ENCODE results near the gene ETFBKMT. TPM values are rescaled to one million over a fixed set of nuclear protein-coding genes. Genes with fewer than 3 reads are reported as not detected.

ETFBKMT gene
- total and polyA plus RNA-seq, 2 of the 13 experiments (the other 11 are each of a cell fraction or from before 2014, with no cell fraction given), result 0.62 to 0.93 TPM

DNA sequence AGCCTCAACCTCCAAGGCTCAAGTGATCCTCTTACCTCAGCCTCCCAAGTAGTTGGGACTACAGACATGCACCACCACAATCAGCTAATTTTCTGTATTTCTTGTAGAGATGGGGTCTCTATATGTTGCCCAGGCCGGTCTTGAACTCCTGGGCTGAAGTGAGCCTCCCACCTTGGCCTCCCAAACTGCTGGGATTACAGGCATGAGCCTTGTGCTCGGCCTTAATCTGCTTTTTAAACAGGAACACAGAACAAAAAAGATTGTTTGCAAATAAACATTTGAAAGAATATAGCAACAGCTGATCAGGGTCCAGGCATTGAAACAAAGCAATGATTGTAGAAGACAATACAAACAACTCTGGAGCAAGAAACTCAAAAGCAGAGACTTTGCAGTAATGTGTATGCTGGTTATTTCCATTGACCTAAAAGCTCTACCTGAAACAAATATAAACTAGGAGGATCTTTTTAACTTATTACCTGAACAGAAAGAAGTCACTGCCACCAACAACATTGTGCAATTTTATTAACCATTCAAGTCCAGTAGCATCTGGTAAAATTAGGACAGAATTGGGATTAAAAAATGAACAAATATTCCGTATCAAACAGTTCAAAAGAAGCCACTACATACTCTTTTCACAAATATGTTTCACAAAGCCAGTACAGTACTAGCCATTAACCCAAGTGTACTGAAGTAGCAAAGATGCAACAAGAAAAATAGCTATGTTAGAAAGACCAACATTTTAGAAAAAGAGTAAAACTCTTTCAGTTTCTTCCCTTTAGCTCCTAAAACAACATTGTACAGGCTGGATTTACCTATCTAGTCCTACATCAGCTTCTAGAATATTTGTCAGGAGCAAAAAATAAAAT, 55.2 kb downstream of the ETFBKMT start:
- FAIRE-seq, result no peak
- ChIA-PET CTCF (ENCODE audit: low intra/inter-chr PET ratio, low total read pairs) (no interaction called here), POLR2A (interaction anchor here (1.2 to 2.7 kb wide), 5 partner anchors 14 to 245 kb away, joined by 5 to 21 read pairs (median 6); partner anchors contain the start of genes AMN1 and RESF1)
- peak; percentile 50 for DNase-seq (ENCODE audit: low spot score)
- peak overlapping the region in 2 of 3 experiments; percentile 7 to 26; a peak in 1 of 6 replicates for H3K4me3 ChIP-seq (replicated peaks in 1 of 3; ENCODE audit: insufficient read depth in 1 of 3, low read depth in 2 of 3, low read length in 3 of 3)
- H3K27ac ChIP-seq (ENCODE audit: extremely low read length, insufficient read depth, low read length), result peak overlapping the region; percentile 82
- no peaks in the 10 kb centered on the region for H3K36me3 ChIP-seq (replicated peaks in 1 of 2; ENCODE audit: control insufficient read depth in 1 of 2, insufficient read depth in 2 of 2, low read length in 2 of 2)
- H4K20me1 ChIP-seq (ENCODE audit: insufficient read depth, low read length), result no peaks in the 10 kb centered on the region
- H3K79me2 ChIP-seq (ENCODE audit: insufficient read depth, low read length), result no peaks in the 10 kb centered on the region
- 52% methylated on average over 3 of the region's 3 CpGs for WGBS (ENCODE audit: low lambda C conversion rate)
- H3K4me1 ChIP-seq (ENCODE audit: insufficient read depth, low read length), result peaks cover 22% of the 10 kb centered on the region
- peak overlapping the region; percentile 60 for H3K4me2 ChIP-seq (ENCODE audit: low read depth, low read length)
- in situ Hi-C loops (cut with HindIII; ENCODE audit: extremely low pct_ligation_motif_present, low pct_unique_long_range_greater_than_20kb), result no loop called here
- BruUV-seq (replicated peaks), result TSS peak; percentile 51
- H2AFZ ChIP-seq (ENCODE audit: low read length), result peak overlapping the region; percentile 4
- H3K9me3 ChIP-seq (ENCODE audit: low read length), result no peaks in the 10 kb centered on the region
- intact Hi-C loops (cut with micrococcal nuclease; ENCODE audit: unreplicated experiment), result loop anchor here (2.0 to 5.0 kb wide), 2 partner anchors 14 to 33 kb away; partner anchors contain the start of gene AMN1
- H3K27me3 ChIP-seq (ENCODE audit: control insufficient read depth in 1 of 2, insufficient read depth in 2 of 2, low read length in 2 of 2), result no peaks in the 10 kb centered on the region
- peak overlapping the region; percentile 62 for H3K9ac ChIP-seq (ENCODE audit: insufficient read depth, low read depth, low read length)
- ATAC-seq, result peak; percentile 84
- TF ChIP-seq PCBP1 (IDR thresholded peaks at IDR 0.05; ENCODE audit: borderline replicate concordance, low read depth, low read length), result no peak
- no peak for TF ChIP-seq REPIN1 (CRISPR knock-in tag; IDR thresholded peaks at IDR 0.05; ENCODE audit: borderline replicate concordance, low read depth)
- no peak for TF ChIP-seq SP4 (CRISPR knock-in tag; IDR thresholded peaks at IDR 0.05)
- TF ChIP-seq HOXA9 (CRISPR knock-in tag; IDR thresholded peaks at IDR 0.05; ENCODE audit: borderline replicate concordance), result no peak
- TF ChIP-seq, protein P1, sequence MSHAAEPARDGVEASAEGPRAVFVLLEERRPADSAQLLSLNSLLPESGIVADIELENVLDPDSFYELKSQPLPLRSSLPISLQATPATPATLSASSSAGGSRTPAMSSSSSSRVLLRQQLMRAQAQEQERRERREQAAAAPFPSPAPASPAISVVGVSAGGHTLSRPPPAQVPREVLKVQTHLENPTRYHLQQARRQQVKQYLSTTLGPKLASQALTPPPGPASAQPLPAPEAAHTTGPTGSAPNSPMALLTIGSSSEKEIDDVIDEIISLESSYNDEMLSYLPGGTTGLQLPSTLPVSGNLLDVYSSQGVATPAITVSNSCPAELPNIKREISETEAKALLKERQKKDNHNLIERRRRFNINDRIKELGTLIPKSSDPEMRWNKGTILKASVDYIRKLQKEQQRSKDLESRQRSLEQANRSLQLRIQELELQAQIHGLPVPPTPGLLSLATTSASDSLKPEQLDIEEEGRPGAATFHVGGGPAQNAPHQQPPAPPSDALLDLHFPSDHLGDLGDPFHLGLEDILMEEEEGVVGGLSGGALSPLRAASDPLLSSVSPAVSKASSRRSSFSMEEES (CRISPR knock-in tag; IDR thresholded peaks at IDR 0.05), result no peak
- no peak for TF ChIP-seq ZBTB20 (CRISPR knock-in tag; IDR thresholded peaks at IDR 0.05; ENCODE audit: borderline replicate concordance, low read depth)
- no peak for TF ChIP-seq PHB2 (IDR thresholded peaks at IDR 0.05; ENCODE audit: partially characterized antibody)
- TF ChIP-seq, protein P2, sequence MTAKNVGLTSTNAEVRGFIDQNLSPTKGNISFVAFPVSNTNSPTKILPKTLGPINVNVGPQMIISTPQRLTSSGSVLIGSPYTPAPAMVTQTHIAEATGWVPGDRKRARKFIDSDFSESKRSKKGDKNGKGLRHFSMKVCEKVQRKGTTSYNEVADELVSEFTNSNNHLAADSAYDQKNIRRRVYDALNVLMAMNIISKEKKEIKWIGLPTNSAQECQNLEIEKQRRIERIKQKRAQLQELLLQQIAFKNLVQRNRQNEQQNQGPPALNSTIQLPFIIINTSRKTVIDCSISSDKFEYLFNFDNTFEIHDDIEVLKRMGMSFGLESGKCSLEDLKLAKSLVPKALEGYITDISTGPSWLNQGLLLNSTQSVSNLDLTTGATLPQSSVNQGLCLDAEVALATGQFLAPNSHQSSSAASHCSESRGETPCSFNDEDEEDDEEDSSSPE (CRISPR knock-in tag; IDR thresholded peaks at IDR 0.05), result no peak
- no peak; the same call in 1 of the 2 replicates for TF ChIP-seq NCOA2 (CRISPR knock-in tag; IDR thresholded peaks at IDR 0.05)
- no peak for TF ChIP-seq AHR (CRISPR knock-in tag; IDR thresholded peaks at IDR 0.05)
- 0 out of 2 replicates have a peak, but pooled peaks have one; percentile 10 for TF ChIP-seq THAP11 (CRISPR knock-in tag; IDR thresholded peaks at IDR 0.05)
- TF ChIP-seq SMARCE1 (IDR thresholded peaks at IDR 0.05; ENCODE audit: borderline replicate concordance), result no peak
- TF ChIP-seq SRSF4 (IDR thresholded peaks at IDR 0.05; ENCODE audit: low read depth, low read length, poor library complexity, severe bottlenecking), result no peak
- 0 out of 2 replicates have a peak, but pooled peaks have one; percentile 28 for TF ChIP-seq ZNF878 (CRISPR knock-in tag; IDR thresholded peaks at IDR 0.05)
- TF ChIP-seq, protein P3, sequence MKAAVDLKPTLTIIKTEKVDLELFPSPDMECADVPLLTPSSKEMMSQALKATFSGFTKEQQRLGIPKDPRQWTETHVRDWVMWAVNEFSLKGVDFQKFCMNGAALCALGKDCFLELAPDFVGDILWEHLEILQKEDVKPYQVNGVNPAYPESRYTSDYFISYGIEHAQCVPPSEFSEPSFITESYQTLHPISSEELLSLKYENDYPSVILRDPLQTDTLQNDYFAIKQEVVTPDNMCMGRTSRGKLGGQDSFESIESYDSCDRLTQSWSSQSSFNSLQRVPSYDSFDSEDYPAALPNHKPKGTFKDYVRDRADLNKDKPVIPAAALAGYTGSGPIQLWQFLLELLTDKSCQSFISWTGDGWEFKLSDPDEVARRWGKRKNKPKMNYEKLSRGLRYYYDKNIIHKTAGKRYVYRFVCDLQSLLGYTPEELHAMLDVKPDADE (CRISPR knock-in tag; IDR thresholded peaks at IDR 0.05), result no peak
- TF ChIP-seq, protein P4, sequence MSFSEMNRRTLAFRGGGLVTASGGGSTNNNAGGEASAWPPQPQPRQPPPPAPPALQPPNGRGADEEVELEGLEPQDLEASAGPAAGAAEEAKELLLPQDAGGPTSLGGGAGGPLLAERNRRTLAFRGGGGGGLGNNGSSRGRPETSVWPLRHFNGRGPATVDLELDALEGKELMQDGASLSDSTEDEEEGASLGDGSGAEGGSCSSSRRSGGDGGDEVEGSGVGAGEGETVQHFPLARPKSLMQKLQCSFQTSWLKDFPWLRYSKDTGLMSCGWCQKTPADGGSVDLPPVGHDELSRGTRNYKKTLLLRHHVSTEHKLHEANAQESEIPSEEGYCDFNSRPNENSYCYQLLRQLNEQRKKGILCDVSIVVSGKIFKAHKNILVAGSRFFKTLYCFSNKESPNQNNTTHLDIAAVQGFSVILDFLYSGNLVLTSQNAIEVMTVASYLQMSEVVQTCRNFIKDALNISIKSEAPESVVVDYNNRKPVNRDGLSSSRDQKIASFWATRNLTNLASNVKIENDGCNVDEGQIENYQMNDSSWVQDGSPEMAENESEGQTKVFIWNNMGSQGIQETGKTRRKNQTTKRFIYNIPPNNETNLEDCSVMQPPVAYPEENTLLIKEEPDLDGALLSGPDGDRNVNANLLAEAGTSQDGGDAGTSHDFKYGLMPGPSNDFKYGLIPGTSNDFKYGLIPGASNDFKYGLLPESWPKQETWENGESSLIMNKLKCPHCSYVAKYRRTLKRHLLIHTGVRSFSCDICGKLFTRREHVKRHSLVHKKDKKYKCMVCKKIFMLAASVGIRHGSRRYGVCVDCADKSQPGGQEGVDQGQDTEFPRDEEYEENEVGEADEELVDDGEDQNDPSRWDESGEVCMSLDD (CRISPR knock-in tag; IDR thresholded peaks at IDR 0.05; ENCODE audit: borderline replicate concordance), result no peak
- no peak for TF ChIP-seq SIN3A (IDR thresholded peaks at IDR 0.05; ENCODE audit: borderline replicate concordance, low read depth, low read length)
